ENCODE measurements around the gene SEMA6B.

SEMA6B gene

DNA sequence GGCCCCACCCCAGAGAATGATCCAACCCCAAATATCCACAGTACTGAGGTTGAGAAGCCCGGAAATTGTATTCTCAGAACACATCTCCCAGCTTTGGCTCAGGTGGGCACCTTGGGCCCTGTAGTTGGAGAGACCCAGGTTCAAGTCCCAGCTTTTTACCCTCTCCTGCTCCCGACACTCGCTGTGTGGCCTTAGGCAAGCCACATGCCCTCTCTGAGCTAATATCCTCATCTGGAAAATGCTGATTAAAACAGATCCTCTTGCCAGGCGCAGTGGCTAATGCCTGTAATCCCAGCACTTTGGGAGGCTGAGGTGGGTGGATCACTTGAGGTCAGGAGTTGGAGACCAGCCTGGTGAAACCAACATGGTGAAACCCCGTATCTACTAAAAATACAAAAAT is 43.8 kb downstream of the SEMA6B start:
- no peak overlapping the region for H3K4me2 ChIP-seq (ENCODE audit: low read length)

DNA sequence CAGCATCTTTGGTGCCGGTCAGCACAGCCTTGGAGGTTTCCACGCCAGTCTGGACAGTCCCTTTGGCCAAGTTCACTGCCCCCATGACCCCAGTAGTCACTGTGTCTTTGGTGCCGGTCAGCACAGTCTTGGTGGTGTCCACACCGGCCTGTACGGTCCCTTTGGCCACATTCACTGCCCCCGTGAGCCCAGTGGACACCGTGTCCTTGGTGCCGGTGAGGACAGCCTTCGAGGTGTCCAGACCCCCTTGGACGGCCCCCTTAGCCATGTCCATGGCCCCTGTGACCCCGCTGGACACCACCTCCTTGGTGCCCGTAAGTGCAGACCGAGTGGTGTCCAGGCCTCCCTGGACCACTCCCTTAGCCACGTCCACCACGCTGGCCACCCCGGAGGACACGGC is 46.2 kb downstream of the SEMA6B start:
- TF ChIP-seq EZH2phosphoT487 (IDR thresholded peaks at IDR 0.05; ENCODE audit: borderline replicate concordance, low read length), result no peak
- TF ChIP-seq, protein P1, sequence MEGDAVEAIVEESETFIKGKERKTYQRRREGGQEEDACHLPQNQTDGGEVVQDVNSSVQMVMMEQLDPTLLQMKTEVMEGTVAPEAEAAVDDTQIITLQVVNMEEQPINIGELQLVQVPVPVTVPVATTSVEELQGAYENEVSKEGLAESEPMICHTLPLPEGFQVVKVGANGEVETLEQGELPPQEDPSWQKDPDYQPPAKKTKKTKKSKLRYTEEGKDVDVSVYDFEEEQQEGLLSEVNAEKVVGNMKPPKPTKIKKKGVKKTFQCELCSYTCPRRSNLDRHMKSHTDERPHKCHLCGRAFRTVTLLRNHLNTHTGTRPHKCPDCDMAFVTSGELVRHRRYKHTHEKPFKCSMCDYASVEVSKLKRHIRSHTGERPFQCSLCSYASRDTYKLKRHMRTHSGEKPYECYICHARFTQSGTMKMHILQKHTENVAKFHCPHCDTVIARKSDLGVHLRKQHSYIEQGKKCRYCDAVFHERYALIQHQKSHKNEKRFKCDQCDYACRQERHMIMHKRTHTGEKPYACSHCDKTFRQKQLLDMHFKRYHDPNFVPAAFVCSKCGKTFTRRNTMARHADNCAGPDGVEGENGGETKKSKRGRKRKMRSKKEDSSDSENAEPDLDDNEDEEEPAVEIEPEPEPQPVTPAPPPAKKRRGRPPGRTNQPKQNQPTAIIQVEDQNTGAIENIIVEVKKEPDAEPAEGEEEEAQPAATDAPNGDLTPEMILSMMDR (IDR thresholded peaks at IDR 0.05; ENCODE audit: low read depth, low read length, poor library complexity, severe bottlenecking), result no peak
- H3K9me2 ChIP-seq (replicated peaks; ENCODE audit: control insufficient read depth, low read length), result no peaks in the 10 kb centered on the region
- H3K4me1 ChIP-seq (ENCODE audit: control insufficient read depth, low read length), result peaks cover 3% of the 10 kb centered on the region; the same call in 1 of the 2 replicates
- no peaks in the 10 kb centered on the region for H3K79me2 ChIP-seq (ENCODE audit: control insufficient read depth, low read length)
- no peaks in the 10 kb centered on the region for H3K9me3 ChIP-seq (ENCODE audit: control insufficient read depth, insufficient read depth, low read length)
- no peak overlapping the region for H3K4me2 ChIP-seq (ENCODE audit: low read length)
- H3K27me3 ChIP-seq (ENCODE audit: control insufficient read depth, low read length), result no peaks in the 10 kb centered on the region
- H3K27ac ChIP-seq (ENCODE audit: low read depth, low read length), result no peak overlapping the region
- H3F3A ChIP-seq (ENCODE audit: control insufficient read depth, insufficient read depth), result no peaks in the 10 kb centered on the region
- no peaks in the 10 kb centered on the region for H4K20me1 ChIP-seq (ENCODE audit: control insufficient read depth, insufficient read depth, low read depth, low read length)
- H3K36me3 ChIP-seq (ENCODE audit: control insufficient read depth, low read length), result no peaks in the 10 kb centered on the region
- H3K4me3 ChIP-seq (ENCODE audit: low read length), result no peak overlapping the region

More for the DNA sequence above, 43.8 kb downstream of the SEMA6B start:
- Histone ChIP-seq H3K79me2 (ENCODE audit: control insufficient read depth, low read length) (no peaks in the 10 kb centered on the region), H3K9me2 (replicated peaks; ENCODE audit: control insufficient read depth, low read length) (no peaks in the 10 kb centered on the region), H3F3A (ENCODE audit: control insufficient read depth, insufficient read depth) (no peaks in the 10 kb centered on the region), H3K36me3 (ENCODE audit: control insufficient read depth, low read length) (no peaks in the 10 kb centered on the region), H3K4me3 (ENCODE audit: low read length) (no peak overlapping the region), H3K4me1 (ENCODE audit: control insufficient read depth, low read length) (no peaks in the 10 kb centered on the region), H3K9me3 (ENCODE audit: control insufficient read depth, insufficient read depth, low read length) (no peaks in the 10 kb centered on the region), H3K27me3 (ENCODE audit: control insufficient read depth, low read length) (no peaks in the 10 kb centered on the region), H4K20me1 (ENCODE audit: control insufficient read depth, insufficient read depth, low read depth, low read length) (no peaks in the 10 kb centered on the region), H3K27ac (ENCODE audit: low read depth, low read length) (no peak overlapping the region)
- no peak for TF ChIP-seq EZH2phosphoT487 (IDR thresholded peaks at IDR 0.05; ENCODE audit: borderline replicate concordance, low read length)
- TF ChIP-seq, protein P1 (IDR thresholded peaks at IDR 0.05; ENCODE audit: low read depth, low read length, poor library complexity, severe bottlenecking), result no peak

DNA sequence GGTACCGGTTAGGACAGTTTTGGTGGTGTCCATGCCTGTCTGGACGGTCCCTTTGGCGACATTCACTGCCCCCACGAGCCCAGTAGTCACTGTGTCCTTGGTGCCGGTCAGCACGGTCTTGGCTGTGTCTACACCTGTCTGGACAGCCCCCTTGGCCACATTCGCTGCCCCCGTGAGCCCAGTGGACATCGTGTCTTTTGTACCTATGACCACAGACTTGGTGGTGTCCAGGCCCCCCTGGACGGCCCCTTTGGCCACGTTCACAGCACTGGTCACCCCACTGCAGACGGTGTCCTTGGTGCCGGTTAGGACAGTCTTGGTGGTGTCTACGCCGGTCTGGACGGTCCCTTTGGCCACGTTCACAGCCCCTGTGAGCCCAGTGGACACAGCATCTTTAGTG is 47.4 kb downstream of the SEMA6B start:
- Histone ChIP-seq H4K20me1 (ENCODE audit: control insufficient read depth, insufficient read depth, low read depth, low read length) (no peaks in the 10 kb centered on the region), H3K27me3 (ENCODE audit: control insufficient read depth, low read length) (no peaks in the 10 kb centered on the region), H3K36me3 (ENCODE audit: control insufficient read depth, low read length) (no peaks in the 10 kb centered on the region), H3K27ac (ENCODE audit: low read depth, low read length) (no peak overlapping the region), H3F3A (ENCODE audit: control insufficient read depth, insufficient read depth) (no peaks in the 10 kb centered on the region), H3K9me2 (replicated peaks; ENCODE audit: control insufficient read depth, low read length) (no peaks in the 10 kb centered on the region), H3K4me2 (ENCODE audit: low read length) (no peak overlapping the region), H3K4me3 (ENCODE audit: low read length) (no peak overlapping the region), H3K79me2 (ENCODE audit: control insufficient read depth, low read length) (no peaks in the 10 kb centered on the region), H3K4me1 (ENCODE audit: control insufficient read depth, low read length) (peaks cover 3% of the 10 kb centered on the region; the same call in 1 of the 2 replicates), H3K9me3 (ENCODE audit: control insufficient read depth, insufficient read depth, low read length) (no peaks in the 10 kb centered on the region)
- no peak for TF ChIP-seq EZH2phosphoT487 (IDR thresholded peaks at IDR 0.05; ENCODE audit: borderline replicate concordance, low read length)
- TF ChIP-seq, protein P1 (IDR thresholded peaks at IDR 0.05; ENCODE audit: low read depth, low read length, poor library complexity, severe bottlenecking), result no peak

Measured in DOHH2 (cell line).